ENCODE results near the gene DOK4. TPM values are rescaled to one million over a fixed set of nuclear protein-coding genes. Genes with fewer than 3 reads are reported as not detected.

Gene DOK4
- total RNA-seq (100 to 1,000 TPM in 1 of 2 donors, 10 to 100 TPM in 1; 41.8 to 108 TPM), polyA plus RNA-seq (ENCODE audit: insufficient read length in 6 of 6) (10 to 100 TPM; 27.7 to 34.4 (median 30.0) TPM)
- long read RNA-seq, donor 1, transcript DOK4-201 (9 exons, 2,772 nt), result major isoform, 9 of 21 reads
- long read RNA-seq, donor 1, partial matches to known transcripts, result 6 of 21 reads
- long read RNA-seq, donor 1, other reads (novel, unspliced or antisense), result 0 of 21 reads
- long read RNA-seq, donor 2, partial matches to known transcripts, result 0 of 4 reads
- long read RNA-seq, donor 2, other reads (novel, unspliced or antisense), result 0 of 4 reads
- long read RNA-seq, donor 3, partial matches to known transcripts, result 0 of 5 reads
- long read RNA-seq, donor 3, other reads (novel, unspliced or antisense), result 0 of 5 reads
- long read RNA-seq, donor 4, transcript DOK4-201 (9 exons, 2,772 nt), result major isoform, 14 of 36 reads
- long read RNA-seq, donor 4, partial matches to known transcripts, result 2 of 36 reads
- long read RNA-seq, donor 4, other reads (novel, unspliced or antisense), result 17 of 36 reads
- long read RNA-seq, donor 5, partial matches to known transcripts, result 0 of 6 reads
- long read RNA-seq, donor 5, other reads (novel, unspliced or antisense), result 0 of 6 reads
- long read RNA-seq, donor 6, transcript DOK4-201 (9 exons, 2,772 nt), result major isoform, 5 of 16 reads
- long read RNA-seq, donor 6, partial matches to known transcripts, result 5 of 16 reads
- long read RNA-seq, donor 6, other reads (novel, unspliced or antisense), result 0 of 16 reads
- long read RNA-seq, donor 7, partial matches to known transcripts, result 0 of 2 reads
- long read RNA-seq, donor 7, other reads (novel, unspliced or antisense), result 0 of 2 reads
- long read RNA-seq, donor 8, transcript DOK4-210 (7 exons, 2,851 nt), result major isoform, 6 of 15 reads
- long read RNA-seq, donor 8, partial matches to known transcripts, result 5 of 15 reads
- long read RNA-seq, donor 8, other reads (novel, unspliced or antisense), result 0 of 15 reads
- long read RNA-seq, donor 9, result 0 reads
- long read RNA-seq, donor 10, transcript DOK4-201 (9 exons, 2,772 nt), result major isoform, 5 of 21 reads
- long read RNA-seq, donor 10, partial matches to known transcripts, result 5 of 21 reads
- long read RNA-seq, donor 10, other reads (novel, unspliced or antisense), result 8 of 21 reads
- long read RNA-seq, donor 11, result 0 reads
- long read RNA-seq, donor 12, partial matches to known transcripts, result 0 of 8 reads
- long read RNA-seq, donor 12, other reads (novel, unspliced or antisense), result 0 of 8 reads

- peaks cover 0 to 12% of the 10 kb centered on the region in 2 donors for H3K27me3 ChIP-seq
- peaks cover 13 to 25% of the 10 kb centered on the region in 2 donors for H3K4me1 ChIP-seq
- peak within 1 kb of the TSS; percentile 64 to 74 for H3K4me3 ChIP-seq
- H3K9me3 ChIP-seq, result no peaks in the 10 kb centered on the region
- ATAC-seq, result peak; percentile 95
- TF ChIP-seq CTCF (IDR thresholded peaks at IDR 0.05), result no peak
- peak; percentile 60 to 97 (median 78) for DNase-seq
- intact Hi-C loops (cut with DNase I), result no loop called here
- peak within 1 kb of the TSS; percentile 35 to 71 for H3K27ac ChIP-seq
- H3K36me3 ChIP-seq, result no peaks in the 10 kb centered on the region
These were observed at the start of gene DOK4 for GRCh38 chr16:57485916-57486857. Gene DOK4 (minus strand): TSS chr16:57486493. CDS start chr16:57479507, 6,986 bp downstream.

- no peaks in the 10 kb centered on the region for H3K9me3 ChIP-seq
- H3K27ac ChIP-seq, result peak overlapping the region; percentile 84 to 86
- intact Hi-C loops (cut with DNase I), result no loop called here
- H3K36me3 ChIP-seq, result no peaks in the 10 kb centered on the region
- ATAC-seq, result peak; percentile 93
- H3K27me3 ChIP-seq, result peaks cover 0 to 71% of the 10 kb centered on the region in 2 donors
- peak; percentile 89 to 96 (median 94) for DNase-seq
- H3K4me1 ChIP-seq, result peaks cover 17 to 53% of the 10 kb centered on the region in 2 donors
- peak overlapping the region; percentile 59 to 63 for H3K4me3 ChIP-seq
- TF ChIP-seq CTCF (IDR thresholded peaks at IDR 0.05), result peak in 1 of 2 donors; percentile 32
These were observed 49.5 kb upstream of the DOK4 start for GRCh38 chr16:57535680-57536305.

- Histone ChIP-seq H3K9me3 (no peaks in the 10 kb centered on the region), H3K4me1 (peaks cover 17 to 61% of the 10 kb centered on the region in 2 donors), H3K27me3 (peaks cover 0 to 71% of the 10 kb centered on the region in 2 donors), H3K36me3 (no peaks in the 10 kb centered on the region), H3K4me3 (peak overlapping the region; percentile 59 to 63), H3K27ac (peak overlapping the region; percentile 84 to 86)
- DNase-seq (no peak), ATAC-seq (no peak)
- TF ChIP-seq CTCF (IDR thresholded peaks at IDR 0.05), result no peak
- intact Hi-C loops (cut with DNase I), result no loop called here
These were observed 48.8 kb upstream of the DOK4 start for GRCh38 chr16:57534881-57535658.

Data from left lung (tissue), 14 donors.